ENCODE measurements around the gene RYR2.
"Not testable (repeated sequence)": the region's sequence is repeated elsewhere in the genome, so short reads cannot be mapped to it uniquely, and the experiment has no call there.

Gene RYR2

DNA sequence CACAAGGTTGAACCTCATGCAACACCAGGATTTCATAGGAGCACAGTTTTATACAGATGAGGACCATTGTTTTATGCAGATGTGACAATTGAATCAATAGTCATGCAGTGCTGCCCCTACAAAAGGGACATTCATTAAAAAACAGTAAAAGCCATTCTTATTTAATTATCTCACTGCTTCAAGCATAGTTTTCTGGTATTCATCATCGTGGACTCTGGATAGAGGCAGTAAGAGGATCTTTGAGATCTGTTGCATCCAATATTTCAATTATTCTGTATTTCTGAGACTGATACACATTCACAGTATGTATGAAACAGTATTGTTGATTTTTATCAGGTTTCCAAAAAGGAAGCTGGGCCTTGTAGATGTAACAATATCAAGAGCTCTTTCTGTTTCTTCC is 237.6 kb downstream of the RYR2 start:
- no peak for DNase-seq

DNA sequence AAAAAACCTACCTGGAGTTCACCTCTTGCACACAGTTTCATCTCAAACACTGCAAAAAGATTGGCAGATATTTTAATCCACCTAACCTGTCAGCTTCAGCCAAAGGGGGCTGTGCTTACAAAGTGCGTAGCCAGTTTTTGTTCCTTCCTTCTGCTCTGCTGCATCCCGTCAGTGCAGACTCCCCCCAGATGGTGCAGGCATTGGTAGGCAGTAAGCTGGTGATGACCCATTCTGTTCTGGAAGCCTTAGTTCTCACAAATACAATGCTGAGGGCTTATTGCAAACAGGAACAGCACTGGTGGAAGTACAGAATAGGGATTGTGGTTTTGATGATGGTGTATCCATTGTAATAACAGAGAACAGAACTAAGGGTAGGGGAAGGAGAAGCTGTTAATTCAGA is 239.5 kb downstream of the RYR2 start:
- no peak for DNase-seq

DNA sequence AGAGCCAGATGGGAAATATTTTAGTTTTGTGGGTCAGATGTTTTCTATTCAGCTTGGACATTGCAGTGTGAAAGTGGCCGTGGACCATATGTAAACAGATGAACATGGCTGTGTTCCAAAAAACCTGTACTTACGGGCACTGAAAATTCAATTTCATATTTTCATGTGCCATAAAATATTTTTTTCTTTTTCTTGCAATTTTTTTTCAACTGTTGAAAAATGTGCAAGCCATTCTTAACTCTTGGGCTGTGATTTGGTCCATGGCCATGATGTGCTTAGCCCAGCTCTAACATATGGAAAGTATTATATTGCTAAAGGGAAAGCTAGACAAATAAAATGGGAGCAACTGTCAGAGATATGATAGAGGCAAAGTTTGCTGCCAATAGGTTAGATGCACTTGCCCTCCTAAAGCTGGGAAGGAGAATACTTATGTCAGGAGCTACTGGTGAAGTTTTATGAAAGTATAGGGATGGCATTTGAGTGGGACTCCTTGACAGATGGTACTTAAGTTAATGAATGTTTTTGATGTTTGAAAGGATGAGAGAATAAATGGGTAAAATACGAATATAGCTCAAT is 240.3 kb downstream of the RYR2 start:
- no peak for DNase-seq

- DNase-seq, result no peak
Measured at GRCh38 chr1:237287876-237288521, 246.0 kb downstream of the RYR2 start.

DNA sequence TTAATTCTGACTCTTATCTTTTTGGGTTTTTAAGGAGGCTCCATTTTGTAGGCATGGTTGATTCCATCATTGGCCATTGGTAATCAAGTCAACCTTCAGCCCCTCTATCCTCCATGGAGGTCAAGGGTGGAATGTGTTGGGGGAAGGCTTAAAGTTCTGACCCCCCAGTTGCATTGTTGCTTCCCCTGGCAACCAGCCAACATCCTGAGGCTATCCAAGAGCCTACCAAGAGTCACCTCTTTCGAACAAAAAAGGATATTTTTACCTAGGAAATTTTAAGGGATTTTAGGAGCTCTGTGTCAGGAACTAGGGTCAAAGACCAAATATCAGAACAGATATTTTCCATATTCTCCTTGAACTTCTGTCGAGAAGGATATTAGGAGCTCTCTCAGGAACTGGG is 251.8 kb downstream of the RYR2 start:
- DNase-seq, result no peak

GRCh38 chr1:237296861-237297260 is 254.9 kb downstream of the RYR2 start:
- no peak for DNase-seq

GRCh38 chr1:237300642-237301041 is 258.7 kb downstream of the RYR2 start:
- no peak for DNase-seq

DNA sequence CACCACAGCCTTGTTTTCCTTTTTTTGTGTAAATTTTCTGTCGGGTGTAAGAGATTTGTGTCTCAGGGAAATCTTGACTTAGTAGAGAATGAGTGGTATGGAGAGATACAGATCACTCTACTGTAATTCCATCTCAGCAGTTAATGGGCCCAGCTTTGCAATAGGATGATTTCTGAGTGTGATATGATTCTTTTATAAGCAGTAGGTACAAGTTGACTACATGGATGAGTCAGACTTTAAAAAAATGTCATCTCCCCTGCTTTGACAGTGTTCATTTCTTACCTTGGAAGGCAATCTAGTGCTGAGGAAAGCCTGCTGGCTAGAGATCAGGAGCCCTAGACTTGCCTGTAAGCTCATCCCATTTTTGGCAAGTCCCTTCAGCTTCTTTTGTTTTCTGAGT is 261.9 kb downstream of the RYR2 start:
- DNase-seq, result no peak

DNA sequence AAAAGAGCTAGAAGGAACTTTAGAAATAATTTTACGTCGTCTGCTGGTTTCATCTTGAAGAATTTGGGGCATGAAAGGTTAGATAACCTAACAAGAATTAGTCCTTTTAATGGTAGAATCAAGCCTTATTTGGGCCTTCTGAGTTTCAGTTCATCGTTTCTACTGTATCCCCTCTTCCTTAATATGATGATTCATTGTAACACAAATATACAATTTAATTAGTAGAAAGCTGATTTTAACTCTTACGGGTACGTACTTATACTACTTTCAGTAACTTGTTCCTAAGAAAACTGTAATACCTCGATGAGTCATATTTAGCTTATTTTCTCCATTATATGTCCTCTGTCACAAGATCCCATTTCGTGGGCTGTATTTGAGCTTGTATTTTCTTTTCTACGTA is 264.7 kb downstream of the RYR2 start:
- no peak for DNase-seq

DNA sequence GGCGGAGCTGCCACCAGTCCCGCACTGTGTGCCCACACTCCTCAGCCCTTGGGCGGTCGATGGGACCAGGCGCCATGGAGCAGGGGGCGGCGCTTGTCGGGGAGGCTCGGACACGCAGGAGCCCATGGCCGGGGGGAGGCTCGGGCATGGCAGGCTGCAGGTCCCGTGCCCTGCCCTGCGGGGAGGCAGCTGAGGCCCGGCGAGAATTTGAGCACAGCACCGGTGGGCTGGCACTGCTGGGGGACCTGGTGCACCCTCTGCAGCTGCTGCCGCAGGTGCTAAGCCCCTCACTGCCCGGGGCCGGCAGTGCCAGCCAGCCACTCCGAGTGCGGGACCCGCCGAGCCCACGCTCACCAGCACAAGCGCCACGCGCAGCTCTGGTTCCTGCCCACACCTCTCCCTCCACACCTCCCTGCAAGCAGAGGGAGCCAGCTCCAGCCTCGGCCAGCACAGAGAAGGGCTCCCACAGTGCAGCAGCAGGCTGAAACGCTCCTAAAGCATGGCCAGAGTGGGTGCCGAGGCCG is 267.7 kb downstream of the RYR2 start:
- no peak for DNase-seq

- no peak for DNase-seq
Measured at GRCh38 chr1:237316352-237316751, 274.4 kb downstream of the RYR2 start.

- no peak for DNase-seq
Measured at GRCh38 chr1:237318748-237319147, 276.8 kb downstream of the RYR2 start.

- no peak for DNase-seq
Measured at GRCh38 chr1:237320890-237321289, 278.9 kb downstream of the RYR2 start.

GRCh38 chr1:237324226-237324625 is 282.2 kb downstream of the RYR2 start:
- no peak for DNase-seq

- no peak for DNase-seq
Measured at GRCh38 chr1:237327061-237327460, 285.1 kb downstream of the RYR2 start.

- DNase-seq, result no peak
Measured at GRCh38 chr1:237340892-237341291, 298.9 kb downstream of the RYR2 start.

DNA sequence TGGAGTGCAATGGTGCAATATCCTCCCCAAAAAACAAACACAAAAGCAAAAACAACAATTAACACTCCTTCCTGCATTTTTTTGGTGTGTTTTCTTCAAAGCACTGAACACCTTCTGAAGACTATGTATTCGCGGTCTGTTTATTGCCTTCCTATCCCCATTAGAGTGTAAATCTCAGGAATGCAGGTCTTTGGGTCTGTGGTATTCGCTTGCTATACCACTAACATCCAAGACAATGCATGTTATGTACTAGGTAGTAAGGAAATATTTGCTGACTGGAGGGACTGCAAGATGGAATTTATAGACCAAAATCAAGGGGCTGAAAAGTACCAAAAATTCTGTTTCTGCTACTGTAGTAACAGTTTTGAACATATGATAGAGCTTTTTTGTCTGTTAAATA is 299.4 kb downstream of the RYR2 start:
- DNase-seq, result no peak

DNA sequence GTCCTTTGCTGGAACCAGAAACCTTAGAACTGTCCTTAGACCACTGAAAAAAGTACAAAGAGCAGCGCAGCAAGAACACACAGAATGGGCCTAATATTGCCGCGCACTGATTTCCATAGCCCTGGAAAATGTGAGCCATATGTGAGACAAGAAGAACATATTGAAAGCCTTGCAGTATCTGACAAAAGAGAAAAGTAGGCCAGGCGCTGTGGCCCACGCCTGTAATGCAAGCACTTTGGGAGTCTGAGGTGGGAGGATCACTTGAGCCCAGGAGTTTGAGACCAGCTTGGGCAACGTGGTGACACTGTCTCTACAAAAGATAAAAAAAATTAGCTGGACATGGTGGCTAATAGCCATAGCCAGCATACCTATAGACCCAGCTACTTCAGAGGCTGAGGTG is 300.7 kb downstream of the RYR2 start:
- DNase-seq, result no peak

DNA sequence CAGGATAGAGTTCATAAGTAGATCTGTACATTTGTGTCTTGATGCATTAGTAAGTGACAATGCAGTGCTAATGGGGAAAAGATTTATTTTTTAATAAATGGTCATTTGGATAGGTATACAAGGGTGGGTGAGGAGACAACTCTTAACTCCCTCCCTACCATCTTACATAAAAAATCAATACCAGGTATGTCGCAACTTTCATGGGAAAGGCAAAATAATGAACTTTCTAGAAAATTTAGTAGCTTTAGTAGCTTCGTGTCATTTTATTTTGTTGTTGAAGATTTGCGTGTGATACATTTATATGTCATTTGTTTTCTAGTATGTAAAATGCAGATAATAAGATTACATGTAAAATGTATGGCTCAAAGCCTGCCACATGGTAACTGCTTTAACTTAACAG is 310.8 kb downstream of the RYR2 start:
- DNase-seq, result no peak

GRCh38 chr1:237353918-237354317 is 311.9 kb downstream of the RYR2 start:
- DNase-seq, result no peak

GRCh38 chr1:237355022-237355421 is 313.0 kb downstream of the RYR2 start:
- no peak for DNase-seq

DNA sequence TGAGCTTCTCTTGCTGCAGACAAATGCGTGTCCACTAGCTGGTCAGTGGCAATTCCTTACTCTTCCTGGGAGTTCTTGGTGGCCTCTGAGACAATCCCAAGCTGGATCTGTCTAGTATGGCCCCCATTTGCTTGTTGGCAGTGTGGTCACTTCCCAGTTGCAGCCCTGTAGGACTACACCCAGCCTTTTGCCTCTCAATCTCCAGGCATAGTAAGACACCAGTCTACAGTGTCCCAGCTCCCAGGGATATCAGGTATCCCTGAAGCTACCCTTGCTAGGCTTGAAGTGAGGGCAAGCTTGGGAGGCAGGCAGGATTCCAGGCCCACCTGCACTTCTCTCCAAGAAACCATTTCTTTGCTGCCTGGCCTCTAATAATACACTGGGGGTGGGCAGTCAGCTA is 316.6 kb downstream of the RYR2 start:
- no peak for DNase-seq

- no peak for DNase-seq
Measured at GRCh38 chr1:237367758-237368157, 325.8 kb downstream of the RYR2 start.

DNA sequence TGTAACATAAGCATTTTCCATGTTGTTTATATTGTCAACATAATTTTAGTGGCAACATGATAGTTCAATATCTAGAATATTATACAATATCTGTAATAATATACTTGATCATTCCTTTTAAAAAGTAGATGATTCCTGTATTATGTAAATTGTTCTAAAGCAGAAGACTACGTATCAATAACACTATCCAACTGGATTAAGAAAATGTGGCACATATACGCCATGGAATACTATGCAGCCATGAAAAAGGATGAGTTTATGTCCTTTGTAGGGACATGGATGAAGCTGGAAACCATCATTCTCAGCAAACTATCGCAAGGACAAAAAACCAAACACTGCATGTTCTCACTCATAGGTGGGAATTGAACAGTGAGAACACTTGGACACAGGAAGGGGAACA is 329.5 kb downstream of the RYR2 start:
- DNase-seq, result not testable (repeated sequence)

- no peak for DNase-seq
Measured at GRCh38 chr1:237383791-237384190, 341.8 kb downstream of the RYR2 start.
